MV-4-11 (cell line): ENCODE data around the gene MATCAP1.

ENCODE experiments used
- DNase-seq: peaks from one replicate; lab custom pipeline; 2025; lab: John Stamatoyannopoulos, UW

The MATCAP1 gene

GRCh38 chr16:67173323-67173722 lies 10.4 kb downstream of the MATCAP1 start:
- DNase-seq = no peak

- no peak for DNase-seq
These were observed 12.7 kb downstream of the MATCAP1 start for GRCh38 chr16:67170949-67171649.

- DNase-seq = no peak
These were observed 13.4 kb downstream of the MATCAP1 start, which contains the start of gene NOL3 for GRCh38 chr16:67170168-67170948. Gene NOL3, plus strand, starts transcription at chr16:67170538.

GRCh38 chr16:67169642-67170167 lies 14.1 kb downstream of the MATCAP1 start:
- DNase-seq = no peak

GRCh38 chr16:67169011-67169451 lies 14.7 kb downstream of the MATCAP1 start:
- no peak for DNase-seq

- DNase-seq = no peak
These were observed 16.2 kb downstream of the MATCAP1 start for GRCh38 chr16:67167588-67167987.

- DNase-seq = no peak
These were observed 17.1 kb downstream of the MATCAP1 start for GRCh38 chr16:67166598-67167168.

GRCh38 chr16:67166110-67166547 lies 17.6 kb downstream of the MATCAP1 start:
- no peak for DNase-seq

GRCh38 chr16:67165121-67166078 lies 18.4 kb downstream of the MATCAP1 start:
- DNase-seq = no peak

GRCh38 chr16:67164599-67165061 lies 19.1 kb downstream of the MATCAP1 start, which contains the start of gene HSF4:
Gene HSF4, plus strand, starts transcription at chr16:67164745. Its CDS starts 67 bp downstream, at chr16:67164812.
- DNase-seq = no peak

- DNase-seq = no peak
These were observed 19.7 kb downstream of the MATCAP1 start for GRCh38 chr16:67163999-67164558.

GRCh38 chr16:67163164-67163998 lies 20.4 kb downstream of the MATCAP1 start:
- DNase-seq = no peak

GRCh38 chr16:67162506-67163163 lies 21.1 kb downstream of the MATCAP1 start:
- DNase-seq = no peak

GRCh38 chr16:67161595-67162058 lies 22.1 kb downstream of the MATCAP1 start:
- no peak for DNase-seq

GRCh38 chr16:67158637-67159600 lies 24.8 kb downstream of the MATCAP1 start:
- DNase-seq = peak; percentile 55

GRCh38 chr16:67157892-67158635 lies 25.7 kb downstream of the MATCAP1 start:
- no peak for DNase-seq

- DNase-seq = no peak
These were observed 26.5 kb downstream of the MATCAP1 start for GRCh38 chr16:67157106-67157748.
